OCI-LY3 (cell line): Measurements from ENCODE around the gene KLHL15.

Source experiments
- H2AFZ ChIP-seq: fragments of 200-600, 300-600 bp; shearing (Covaris generic); 2 replicates; pipeline ENCODE4 v1.6.0; 2014; ENCODE audit warnings: antibody characterized with exemption, low read depth, low read length
- H3K27ac ChIP-seq: fragments of 200-600, 300-600 bp; sonication (generic); 2 replicates; pipeline ENCODE4 v1.5.1; 2014; ENCODE audit warnings: mild to moderate bottlenecking, low read length, moderate library complexity, mixed read lengths
- H3K27me3 ChIP-seq: fragments of 200-600, 300-600 bp; sonication (generic); 2 replicates; pipeline ENCODE4 v1.6.1; 2014; ENCODE audit warnings: low read depth, low read length, mixed read lengths
- H3K36me3 ChIP-seq: fragments of 200-600, 300-600 bp; sonication (generic); replicated peaks from 2 replicates; pipeline ENCODE3; 2014; ENCODE audit warnings: low read depth, low read length, mixed read lengths
- H3K4me1 ChIP-seq: fragments of 300-600, 200-600 bp; sonication (generic); 2 replicates; pipeline ENCODE4 v1.6.1; 2014; ENCODE audit warnings: low read length, mixed read lengths
- H3K4me2 ChIP-seq: fragments of 200-600, 300-600 bp; sonication (generic); 2 replicates; pipeline ENCODE4 v1.6.1; 2014; ENCODE audit warnings: low read length, mixed read lengths
- H3K4me3 ChIP-seq: fragments of 300-600, 200-600 bp; sonication (generic); 2 replicates; pipeline ENCODE4 v1.5.1; 2014; ENCODE audit warnings: antibody characterized with exemption, mild to moderate bottlenecking, low read length, moderate library complexity
- H3K79me2 ChIP-seq: fragments of 300-600, 200-600 bp; shearing (Covaris generic); 2 replicates; pipeline ENCODE4 v1.6.1; 2014; ENCODE audit warnings: mild to moderate bottlenecking, low read length, mixed read lengths
- H3K9ac ChIP-seq: fragments of 300-600, 200-600 bp; shearing (Covaris generic); 2 replicates; pipeline ENCODE4 v1.6.0; 2014; ENCODE audit warnings: mild to moderate bottlenecking, low read length, moderate library complexity
- H3K9me3 ChIP-seq: fragments of 200-600, 300-600 bp; shearing (Covaris generic); 2 replicates; pipeline ENCODE4 v1.6.1; 2014; ENCODE audit warnings: low read length, mixed read lengths; ENCODE audit not compliant: insufficient read depth
- H4K20me1 ChIP-seq: fragments of 200-600, 300-600 bp; sonication (generic); 2 replicates; pipeline ENCODE4 v1.6.1; 2016; ENCODE audit warnings: low read length, mixed read lengths; ENCODE audit not compliant: insufficient read depth
- CTCF ChIP-seq: fragments of 200-600, 300-600 bp; sonication (generic); IDR thresholded peaks from 2 replicates; pipeline ENCODE4 v1.5.1; 2014; ENCODE audit warnings: antibody characterized with exemption, low read length, low read depth
- EZH2phosphoT487 ChIP-seq: fragments of 200-600 bp; shearing (Covaris generic); IDR thresholded peaks from 2 replicates; pipeline ENCODE4 v1.6.1; 2018; ENCODE audit warnings: antibody characterized with exemption, mixed run types, low read depth

The KLHL15 gene

GRCh38 chrX:23992431-23992830, 34.6 kb downstream of the KLHL15 start:
- Histone ChIP-seq H3K79me2 (peaks cover 13% of the 10 kb centered on the region), H3K9me3 (no peaks in the 10 kb centered on the region), H3K36me3 (peaks cover 9% of the 10 kb centered on the region), H3K27ac (no peak overlapping the region), H3K4me3 (no peak overlapping the region), H2AFZ (no peak overlapping the region), H3K4me1 (no peaks in the 10 kb centered on the region), H3K9ac (no peak overlapping the region), H3K4me2 (no peak overlapping the region), H3K27me3 (no peaks in the 10 kb centered on the region), H4K20me1 (peaks cover 15% of the 10 kb centered on the region)
- no peak for TF ChIP-seq CTCF
- no peak for TF ChIP-seq EZH2phosphoT487

GRCh38 chrX:23990455-23990854, 36.5 kb downstream of the KLHL15 start:
- H3K4me3 ChIP-seq, result no peak overlapping the region
- no peak overlapping the region for H3K9ac ChIP-seq
- peaks cover 22% of the 10 kb centered on the region for H4K20me1 ChIP-seq
- no peak overlapping the region for H3K27ac ChIP-seq
- no peaks in the 10 kb centered on the region for H3K4me1 ChIP-seq
- peaks cover 15% of the 10 kb centered on the region for H3K79me2 ChIP-seq
- H3K36me3 ChIP-seq, result peaks cover 19% of the 10 kb centered on the region
- H3K27me3 ChIP-seq, result no peaks in the 10 kb centered on the region
- no peaks in the 10 kb centered on the region for H3K9me3 ChIP-seq
- no peak for TF ChIP-seq CTCF
- no peak for TF ChIP-seq EZH2phosphoT487
- no peak overlapping the region for H2AFZ ChIP-seq
- H3K4me2 ChIP-seq, result no peak overlapping the region

GRCh38 chrX:23989689-23990088, 37.3 kb downstream of the KLHL15 start:
- H3K9me3 ChIP-seq, result no peaks in the 10 kb centered on the region
- peaks cover 19% of the 10 kb centered on the region for H3K36me3 ChIP-seq
- no peak overlapping the region for H3K27ac ChIP-seq
- no peak overlapping the region for H3K4me3 ChIP-seq
- H3K4me2 ChIP-seq, result no peak overlapping the region
- TF ChIP-seq CTCF (no peak), EZH2phosphoT487 (no peak)
- peaks cover 16% of the 10 kb centered on the region for H3K79me2 ChIP-seq
- H2AFZ ChIP-seq, result no peak overlapping the region
- H3K4me1 ChIP-seq, result no peaks in the 10 kb centered on the region
- peaks cover 22% of the 10 kb centered on the region for H4K20me1 ChIP-seq
- H3K27me3 ChIP-seq, result no peaks in the 10 kb centered on the region
- H3K9ac ChIP-seq, result no peak overlapping the region

- no peak overlapping the region for H3K4me2 ChIP-seq
- H3K9me3 ChIP-seq, result no peaks in the 10 kb centered on the region
- H3K9ac ChIP-seq, result no peak overlapping the region
- H3K27ac ChIP-seq, result no peak overlapping the region
- H3K79me2 ChIP-seq, result peaks cover 3% of the 10 kb centered on the region; the same call in 1 of the 2 replicates
- H3K36me3 ChIP-seq, result peaks cover 14% of the 10 kb centered on the region
- H2AFZ ChIP-seq, result no peak overlapping the region
- H4K20me1 ChIP-seq, result 0 out of 2 replicates have a peak, but pooled peaks cover 10% of the 10 kb centered on the region
- TF ChIP-seq EZH2phosphoT487 (no peak), CTCF (no peak)
- H3K4me3 ChIP-seq, result no peak overlapping the region
- no peaks in the 10 kb centered on the region for H3K27me3 ChIP-seq
- no peaks in the 10 kb centered on the region for H3K4me1 ChIP-seq
Observed at GRCh38 chrX:23982891-23983290, 44.1 kb downstream of the KLHL15 start.
